Right lobe of liver (tissue), 4 donors: ENCODE measurements around the gene TMPRSS15.

Source experiments
- POLR2A ChIP-seq: fragments of 450-650 bp; IDR thresholded peaks from one replicate; pipeline ENCODE4 v1.6.1; 2017; ENCODE audit warnings: antibody characterized with exemption, mild to moderate bottlenecking
- TF ChIP-seq, protein P1 (sequence below), 4 donors: fragments of 200-600 bp in 3 of 4; fragments of 450-650 bp in 1 of 4; IDR thresholded peaks; one replicate each; pipeline versions ENCODE4 v1.5.1 to v1.8.0; 2016 to 2022; ENCODE audit warnings: antibody characterized with exemption in 4 of 4, mild to moderate bottlenecking in 2 of 4
- donor health status: DM: no; HTN: no; CAD: no.
- donor health status: DM: no; HTN: no; CAD: no.
- donor health status: DM: no; HTN: yes; CAD: no.

DNA sequence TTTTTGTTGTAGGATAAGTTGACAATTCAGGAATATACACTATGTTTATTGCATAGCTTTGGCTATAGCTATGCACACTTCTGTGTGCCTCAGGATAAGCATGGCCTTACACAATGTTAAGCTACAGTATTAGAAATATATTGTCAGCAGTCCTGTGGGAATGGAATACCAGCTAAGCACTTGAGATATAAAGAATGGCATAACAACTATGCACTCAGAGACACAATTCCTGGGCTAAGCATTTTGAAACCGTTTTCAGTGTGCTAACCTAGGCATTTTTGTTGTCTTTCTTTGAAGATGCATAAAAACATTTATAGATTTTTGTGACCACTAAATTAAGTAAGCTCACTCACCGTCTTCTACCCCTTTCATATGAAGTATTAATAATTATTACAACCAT lies 46.8 kb downstream of the TMPRSS15 start:
- TF ChIP-seq, protein P1, sequence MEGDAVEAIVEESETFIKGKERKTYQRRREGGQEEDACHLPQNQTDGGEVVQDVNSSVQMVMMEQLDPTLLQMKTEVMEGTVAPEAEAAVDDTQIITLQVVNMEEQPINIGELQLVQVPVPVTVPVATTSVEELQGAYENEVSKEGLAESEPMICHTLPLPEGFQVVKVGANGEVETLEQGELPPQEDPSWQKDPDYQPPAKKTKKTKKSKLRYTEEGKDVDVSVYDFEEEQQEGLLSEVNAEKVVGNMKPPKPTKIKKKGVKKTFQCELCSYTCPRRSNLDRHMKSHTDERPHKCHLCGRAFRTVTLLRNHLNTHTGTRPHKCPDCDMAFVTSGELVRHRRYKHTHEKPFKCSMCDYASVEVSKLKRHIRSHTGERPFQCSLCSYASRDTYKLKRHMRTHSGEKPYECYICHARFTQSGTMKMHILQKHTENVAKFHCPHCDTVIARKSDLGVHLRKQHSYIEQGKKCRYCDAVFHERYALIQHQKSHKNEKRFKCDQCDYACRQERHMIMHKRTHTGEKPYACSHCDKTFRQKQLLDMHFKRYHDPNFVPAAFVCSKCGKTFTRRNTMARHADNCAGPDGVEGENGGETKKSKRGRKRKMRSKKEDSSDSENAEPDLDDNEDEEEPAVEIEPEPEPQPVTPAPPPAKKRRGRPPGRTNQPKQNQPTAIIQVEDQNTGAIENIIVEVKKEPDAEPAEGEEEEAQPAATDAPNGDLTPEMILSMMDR (IDR thresholded peaks at IDR 0.05): no peak
- no peak for TF ChIP-seq POLR2A
